Left forelimb (tissue), 1 donor: ENCODE data around the gene PTPRF.

Experiments used
- DNase-seq: peaks from one replicate; pipeline ENCODE4 v3.0.0-alpha.2; 2018; ENCODE audit warnings: low spot score

The PTPRF gene

GRCh38 chr1:43513471-43514173 lies 17.1 kb upstream of the PTPRF start:
- DNase-seq = no peak

DNA sequence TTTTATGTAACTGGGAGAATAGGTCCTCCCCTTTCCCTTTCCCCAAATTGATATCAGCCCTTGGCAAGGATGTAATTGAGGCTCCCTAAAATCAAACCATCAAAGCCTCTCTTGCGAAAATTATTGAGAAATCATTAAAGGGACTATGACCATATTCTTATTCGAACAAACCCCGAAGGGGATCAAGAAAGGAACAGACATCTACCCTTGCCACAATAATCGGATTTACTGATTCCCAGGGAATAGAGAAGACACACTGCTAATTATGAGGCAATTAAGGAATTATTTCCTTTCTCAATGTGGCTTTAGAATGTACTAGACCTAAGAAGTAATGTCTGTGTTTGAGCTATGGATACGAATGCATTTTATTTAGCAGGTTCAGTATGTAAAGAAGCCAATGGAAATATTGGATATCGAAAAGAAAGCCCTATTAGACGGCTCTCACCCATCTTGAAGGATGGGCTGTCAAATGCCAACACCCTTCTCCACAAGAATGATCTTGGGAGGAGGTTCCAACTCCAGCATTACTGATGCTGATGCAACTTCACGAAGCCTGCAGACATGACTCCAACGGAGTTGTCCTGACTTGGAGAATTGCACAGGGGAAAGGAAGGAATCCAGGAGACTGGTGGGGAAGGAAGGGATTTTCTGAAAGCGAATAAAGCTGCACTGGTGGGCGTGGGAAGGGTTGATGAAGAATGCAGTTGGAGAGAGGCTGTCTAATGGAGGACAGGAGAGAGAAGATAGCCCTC lies 11.6 kb upstream of the PTPRF start:
- DNase-seq = no peak

DNA sequence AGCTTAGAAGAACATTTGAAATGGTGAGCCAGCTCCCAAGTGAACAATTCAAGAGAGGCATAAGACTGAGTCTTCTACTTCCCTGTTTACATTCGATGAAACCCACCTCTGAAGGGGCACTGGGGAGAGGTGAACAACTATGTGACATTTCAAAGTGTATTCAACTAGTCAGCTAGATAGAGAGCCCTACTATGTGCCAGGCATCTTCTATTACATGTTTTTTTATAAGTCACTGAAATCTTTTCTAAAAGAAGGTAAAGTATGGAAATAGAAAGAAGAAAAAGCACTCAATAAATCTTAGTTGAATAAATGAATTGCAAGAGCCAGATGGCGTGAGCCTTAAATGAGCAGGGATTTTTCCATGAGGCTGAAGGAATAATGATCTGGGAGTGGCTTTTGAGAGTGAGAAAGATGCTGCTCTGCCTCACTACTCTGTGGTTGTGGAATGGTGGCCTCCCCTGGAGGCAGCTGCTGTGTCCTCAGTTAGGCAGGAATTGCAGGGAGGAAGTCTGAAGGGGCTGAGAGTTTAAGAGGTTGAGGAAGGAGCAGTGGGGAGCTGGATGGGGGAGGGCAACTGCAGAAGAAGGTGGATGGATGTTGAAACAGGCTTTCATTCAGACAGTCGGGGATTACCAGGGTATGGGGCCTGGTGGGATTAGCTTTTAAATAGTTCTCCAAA lies 10.4 kb upstream of the PTPRF start:
- DNase-seq = no peak

DNA sequence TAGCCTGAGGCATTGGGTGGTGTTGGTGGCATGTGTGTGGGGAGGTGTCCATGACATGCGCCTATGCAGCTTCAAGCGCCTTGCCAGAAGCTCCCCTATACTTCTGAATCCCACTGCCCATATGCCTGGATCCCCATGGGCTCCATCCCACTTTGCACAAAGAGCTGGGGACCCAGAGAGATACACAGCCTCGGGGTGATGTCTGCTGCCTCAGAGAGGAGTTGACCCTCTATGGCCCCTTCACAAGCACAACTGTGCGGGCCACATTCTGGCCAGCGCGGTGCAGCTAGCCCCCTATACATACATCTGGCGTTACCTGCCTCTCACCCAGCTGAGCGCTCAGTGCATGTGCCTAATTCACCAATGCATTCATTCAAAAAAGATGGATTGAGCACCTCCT lies 9.6 kb upstream of the PTPRF start:
- DNase-seq = no peak

DNA sequence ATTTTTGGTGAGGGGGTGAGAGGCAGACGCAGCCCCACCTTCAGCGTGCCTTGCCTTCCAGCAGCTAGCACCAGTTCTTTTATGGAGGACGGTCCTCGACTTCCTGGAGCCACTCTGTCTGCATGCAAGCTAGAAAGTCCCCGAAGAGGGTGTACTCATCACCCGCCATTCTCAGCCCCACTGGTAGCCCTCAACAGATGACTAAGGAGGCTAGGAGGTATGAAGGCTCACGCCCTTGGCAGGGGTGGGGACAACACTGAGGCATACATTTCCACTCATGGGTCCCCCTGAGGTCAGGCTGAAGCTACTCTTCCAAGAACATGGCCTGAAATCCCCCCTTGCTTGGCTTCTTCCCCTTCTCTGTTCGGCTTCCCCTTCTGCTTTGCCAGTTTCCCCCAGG lies 8.9 kb upstream of the PTPRF start:
- no peak for DNase-seq

- no peak for DNase-seq
Observed at GRCh38 chr1:43522431-43522775, 8.3 kb upstream of the PTPRF start.

DNA sequence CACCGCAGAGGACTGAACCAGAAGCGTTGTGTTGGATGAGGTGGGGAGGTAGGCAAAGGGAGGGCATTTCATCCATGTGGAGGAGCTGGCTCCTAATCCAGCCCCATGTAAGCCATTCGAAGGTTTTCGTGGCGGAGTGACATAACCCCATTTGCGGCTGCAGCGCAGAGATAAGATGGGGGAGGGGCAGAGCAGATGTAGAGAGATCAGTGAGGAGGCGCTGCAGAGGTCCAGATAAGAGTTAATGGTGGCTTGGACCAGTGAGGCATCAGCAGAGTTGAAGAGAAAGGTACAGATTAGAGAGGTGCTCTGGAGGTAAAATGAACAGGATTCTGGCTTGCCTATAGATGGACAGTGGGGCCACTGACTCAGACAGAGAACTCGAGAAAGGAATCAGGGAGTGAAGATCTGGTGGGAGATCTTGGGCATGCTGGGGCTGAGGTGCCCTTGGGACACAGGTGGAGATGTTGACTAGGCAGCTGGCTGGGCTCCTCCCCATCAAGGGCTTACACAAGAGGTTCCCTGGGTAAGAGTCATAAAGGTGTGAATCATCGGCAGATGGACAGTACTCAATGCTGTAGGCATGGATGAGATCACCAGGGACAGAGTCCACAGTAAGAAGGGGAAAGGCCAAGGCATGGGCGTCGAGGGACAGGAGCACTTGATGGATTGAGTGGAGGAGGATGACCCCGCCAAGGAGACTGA lies 7.8 kb upstream of the PTPRF start:
- DNase-seq = no peak

GRCh38 chr1:43524804-43525203 lies 5.9 kb upstream of the PTPRF start:
- DNase-seq = no peak

DNA sequence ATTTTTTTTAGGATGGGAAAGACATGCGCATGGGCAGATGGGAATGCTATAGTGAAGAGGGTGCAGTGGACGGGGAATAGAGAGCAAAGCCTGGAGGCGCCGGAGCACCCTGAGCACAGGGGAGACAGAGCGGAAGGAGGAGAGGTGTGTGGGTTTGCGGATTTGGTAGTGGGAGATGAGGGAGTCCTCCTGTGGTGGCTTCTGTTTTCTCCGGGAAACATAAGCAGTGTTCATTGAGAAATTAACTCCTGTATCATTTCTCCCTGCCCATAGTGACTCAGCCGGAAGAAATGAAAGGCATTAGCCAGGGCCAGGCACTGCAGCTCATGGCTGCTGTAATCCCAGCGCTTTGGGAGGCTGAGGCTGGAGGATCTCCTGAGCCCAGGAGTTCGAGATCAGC lies 4.7 kb upstream of the PTPRF start:
- DNase-seq = no peak

- DNase-seq = no peak
Observed at GRCh38 chr1:43527111-43527878, 3.4 kb upstream of the PTPRF start.

DNA sequence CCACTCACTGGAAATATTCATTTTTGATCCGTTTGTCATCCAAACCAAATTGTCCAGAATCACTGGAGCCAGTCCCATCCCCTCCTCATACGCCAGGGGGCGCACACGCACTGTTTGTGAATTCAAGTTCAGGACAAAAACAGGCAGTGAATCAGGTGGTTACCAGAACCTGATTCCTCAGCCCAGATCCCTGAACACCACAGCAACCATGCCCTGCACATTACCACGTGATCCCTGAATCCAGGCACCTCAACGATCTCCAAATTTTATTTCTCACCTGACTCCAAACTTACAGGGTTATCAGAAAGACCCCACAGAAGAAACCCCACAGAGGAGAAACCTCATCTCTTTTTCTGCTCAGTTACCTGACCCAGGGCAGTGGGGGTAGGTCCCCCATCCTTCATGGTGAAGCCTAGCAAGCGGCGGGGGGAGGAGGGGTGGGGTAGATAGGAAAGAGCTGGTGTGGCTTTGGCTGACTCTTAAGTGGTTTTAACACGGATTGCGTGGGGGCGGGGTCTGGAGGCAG lies 1.4 kb upstream of the PTPRF start:
- peak; percentile 88 for DNase-seq

DNA sequence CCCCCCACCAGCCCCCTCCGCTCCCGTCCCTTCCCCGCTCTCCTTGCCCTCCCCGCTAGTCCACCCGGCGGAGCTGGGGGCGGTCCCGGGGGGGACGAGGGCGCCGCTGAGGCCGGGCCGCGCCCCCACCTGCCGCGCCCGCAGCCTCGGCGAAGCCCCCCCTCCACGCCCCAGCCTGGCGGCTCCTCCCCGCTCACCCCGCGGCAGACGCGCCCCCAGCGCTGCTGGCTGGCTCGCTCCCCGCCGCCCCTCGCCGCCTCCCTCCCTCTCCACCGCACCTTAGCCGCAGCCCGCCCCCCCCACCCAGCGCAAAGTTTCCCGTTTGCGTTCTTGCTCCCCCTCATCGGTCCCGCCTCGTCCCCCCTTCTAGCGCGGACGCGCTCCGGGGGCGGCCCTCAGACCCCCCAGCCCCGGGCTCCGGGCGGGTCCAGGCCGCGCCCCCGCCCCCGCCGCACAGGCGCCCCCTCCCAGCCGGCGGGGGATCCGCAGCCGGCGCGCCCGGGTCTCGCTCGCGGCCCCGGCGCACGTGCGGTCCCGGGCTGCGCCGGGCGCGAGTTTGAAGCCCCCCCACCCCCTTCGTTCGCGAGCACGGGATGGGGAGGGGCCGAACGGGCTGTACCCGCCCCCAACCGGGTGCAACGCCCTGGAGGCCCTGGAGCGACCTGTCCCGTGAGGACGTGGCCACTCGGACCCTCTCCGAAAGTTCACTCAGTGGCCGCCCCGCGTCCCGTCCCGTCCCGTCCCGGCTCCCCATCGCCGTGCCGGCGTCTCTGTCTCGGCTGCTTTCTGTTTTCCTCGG lies 623 bp downstream of the PTPRF start:
- no peak for DNase-seq

DNA sequence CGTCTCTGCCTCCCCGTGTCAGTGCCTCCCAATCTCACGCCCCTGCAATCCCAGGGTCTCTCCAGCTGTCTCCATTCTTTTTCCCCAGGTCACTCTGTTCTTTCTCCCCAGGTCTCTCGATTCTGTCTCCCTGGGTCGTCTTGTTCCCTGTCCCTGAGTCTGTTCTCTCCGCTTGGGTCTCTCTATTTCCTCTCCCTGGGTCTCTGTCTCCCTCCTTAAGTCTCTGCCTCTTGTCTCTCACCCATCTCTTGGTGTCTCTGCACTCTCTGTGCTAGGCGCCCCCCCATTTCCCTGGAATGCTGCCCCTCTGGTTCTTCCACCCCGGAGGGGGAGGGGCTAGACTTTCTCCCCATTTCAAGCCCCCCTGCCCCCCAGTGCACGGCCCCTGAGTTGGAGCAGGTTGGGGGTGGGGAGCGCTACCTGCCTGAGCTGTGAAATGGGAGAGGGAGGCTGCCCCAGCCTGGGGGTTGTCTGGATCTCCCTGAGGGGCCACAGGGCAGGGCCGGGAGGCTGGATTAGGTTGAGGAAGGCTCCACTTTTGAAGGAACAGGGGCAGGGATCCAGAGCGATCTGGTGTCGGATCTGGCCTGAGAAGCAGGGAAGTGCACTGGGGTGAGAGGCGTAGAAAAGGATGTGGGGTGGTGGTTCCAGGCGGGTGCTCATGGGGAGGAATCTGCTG lies 1.4 kb downstream of the PTPRF start:
- DNase-seq = no peak

- no peak for DNase-seq
Observed at GRCh38 chr1:43532716-43533115, 2.0 kb downstream of the PTPRF start.

- DNase-seq = no peak
Observed at GRCh38 chr1:43533584-43533983, 2.9 kb downstream of the PTPRF start.

DNA sequence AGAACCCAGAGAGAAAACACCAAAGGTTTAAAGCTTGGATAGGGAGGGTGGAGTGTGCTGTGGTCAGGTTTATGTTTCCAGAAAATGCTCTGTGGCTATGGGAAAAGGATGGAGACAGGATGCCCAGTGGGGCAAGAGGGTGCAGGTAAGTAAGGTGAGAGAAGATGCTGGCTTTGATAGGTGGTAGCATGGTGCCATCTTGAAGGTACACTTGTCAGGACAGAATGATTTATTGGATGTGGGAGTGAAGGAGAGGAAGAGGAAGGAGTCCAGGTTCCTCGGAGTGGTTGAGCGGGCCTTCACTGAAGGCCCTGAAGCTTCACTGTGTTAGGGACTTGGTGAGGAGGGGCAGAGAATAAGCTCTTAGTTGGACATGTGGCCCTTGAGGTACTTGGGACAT lies 3.6 kb downstream of the PTPRF start:
- DNase-seq = no peak

- DNase-seq = no peak
Observed at GRCh38 chr1:43536196-43536863, 5.6 kb downstream of the PTPRF start.

DNA sequence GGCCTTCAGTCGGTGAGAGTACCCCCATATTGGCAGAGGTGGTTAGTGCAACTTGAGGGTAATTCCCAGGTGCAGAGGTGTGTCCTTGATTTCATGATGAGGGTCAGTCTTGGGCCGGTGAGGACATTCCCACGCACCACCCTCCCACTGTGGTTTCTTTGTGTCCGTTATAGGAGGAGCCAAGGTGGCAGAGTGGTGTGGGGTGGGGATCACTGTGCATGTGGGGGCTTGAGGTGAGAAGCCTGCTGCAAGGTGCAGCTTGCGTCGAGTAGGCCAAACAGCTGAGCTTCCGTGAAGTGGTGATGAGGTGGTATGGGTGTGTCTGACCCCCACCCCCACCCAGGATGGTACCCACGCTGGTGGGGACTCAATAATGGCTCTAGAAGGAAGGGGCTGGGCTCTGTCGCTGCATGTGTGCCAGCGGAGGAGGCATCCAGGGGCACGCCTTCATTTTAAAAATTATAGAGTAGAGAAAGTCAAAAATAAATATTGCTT lies 6.2 kb downstream of the PTPRF start:
- no peak for DNase-seq

DNA sequence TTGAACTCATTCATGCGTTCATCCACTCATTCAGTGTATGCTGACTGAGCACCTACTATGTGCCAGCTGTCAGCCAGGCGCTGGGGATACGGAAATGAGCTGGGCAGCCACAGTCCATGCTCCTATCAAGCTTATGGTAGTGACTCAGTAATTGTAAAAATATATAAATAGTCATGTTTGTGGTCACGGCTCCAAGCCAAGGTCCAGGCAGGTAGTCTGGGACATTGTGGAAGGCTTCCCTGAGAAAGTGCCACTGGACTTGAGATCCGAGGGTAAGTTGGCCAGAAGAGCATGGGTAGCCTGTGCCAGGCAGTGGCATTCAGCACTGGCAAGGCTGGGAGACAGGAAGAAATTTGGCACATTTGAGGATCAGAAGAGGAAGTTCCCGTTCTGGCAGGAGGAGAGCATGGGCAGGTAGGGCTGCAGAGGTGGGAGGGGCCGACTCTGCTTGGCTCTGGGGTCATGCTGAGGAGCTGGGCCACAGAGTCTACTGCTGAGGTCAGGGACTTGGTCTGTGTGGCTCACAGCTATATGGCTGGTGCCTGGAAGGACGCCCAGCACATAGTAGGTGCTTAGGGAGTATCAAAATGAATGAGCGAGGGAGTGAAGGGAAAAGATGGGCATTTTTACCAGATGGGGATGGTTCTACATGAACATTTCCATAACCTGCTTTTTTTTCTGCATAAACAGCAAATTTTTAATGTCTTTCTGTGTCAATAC lies 6.9 kb downstream of the PTPRF start:
- no peak for DNase-seq
